HG02884 (cell line): ENCODE results near the gene HBG2.

ENCODE experiments used
- ATAC-seq: cut with Tn5 transposase; IDR thresholded peaks from one replicate; pipeline ENCODE4 v1.9.1; 2021; ENCODE audit warnings: mild to moderate bottlenecking, moderate library complexity; ENCODE audit not compliant: unreplicated experiment

The HBG2 gene

DNA sequence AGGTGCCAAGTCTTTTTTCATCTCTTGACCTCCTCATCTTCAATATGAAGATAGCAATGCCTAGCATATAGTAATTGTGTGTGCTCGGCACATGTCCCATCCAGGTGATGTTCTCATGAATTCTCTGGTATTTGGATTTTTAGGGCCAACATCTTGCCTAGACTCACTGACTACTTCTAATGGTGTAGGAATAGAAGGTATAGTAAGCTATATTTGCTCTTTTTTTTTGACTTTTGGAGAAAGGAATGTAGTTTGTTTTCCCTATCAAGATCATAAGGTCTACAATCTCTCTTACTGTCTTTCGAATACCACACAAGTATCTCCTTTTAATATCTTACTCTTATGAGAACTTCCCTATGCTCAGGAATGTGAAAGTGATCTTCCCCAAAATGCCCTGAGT is 23.5 kb downstream of the HBG2 start:
- no peak for ATAC-seq

DNA sequence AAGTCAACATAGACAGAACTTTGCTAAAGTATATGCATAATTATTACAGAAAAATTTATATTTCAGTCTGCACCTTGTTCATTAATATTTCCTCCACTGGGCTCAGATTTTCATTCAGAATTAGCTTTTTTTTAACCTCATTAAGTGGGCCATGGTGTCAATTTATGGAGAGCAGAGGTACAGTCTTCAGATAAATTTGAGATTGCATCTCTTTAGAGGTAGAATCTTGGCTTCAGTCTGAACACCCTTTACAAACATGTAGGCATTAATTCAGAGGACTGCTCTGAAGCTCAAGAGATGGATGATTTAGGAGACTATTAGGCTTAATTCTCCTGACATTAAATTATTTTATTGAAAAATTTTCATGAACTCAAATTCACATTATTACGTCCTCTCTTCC is 24.3 kb downstream of the HBG2 start:
- no peak for ATAC-seq

DNA sequence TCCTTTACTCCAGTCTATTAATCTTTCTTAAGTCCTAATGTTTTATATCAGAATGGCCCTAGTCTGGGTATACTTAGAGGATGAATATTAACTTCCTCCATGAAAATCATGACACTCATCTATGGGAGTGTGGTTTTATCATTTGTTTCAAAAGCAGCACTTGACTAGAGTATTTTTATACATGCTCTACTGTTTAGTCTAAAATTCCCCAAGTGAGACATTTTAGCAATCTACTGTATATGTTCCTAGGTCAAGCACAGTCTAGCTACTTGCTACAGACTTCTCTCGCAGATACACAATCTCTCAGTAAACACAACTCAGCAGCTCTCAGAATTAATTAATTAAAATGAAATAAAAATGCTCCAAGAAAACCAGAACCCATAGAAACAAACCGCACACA is 24.8 kb downstream of the HBG2 start:
- ATAC-seq = no peak

GRCh38 chr11:5229356-5229755 is 25.2 kb downstream of the HBG2 start:
- ATAC-seq = no peak

DNA sequence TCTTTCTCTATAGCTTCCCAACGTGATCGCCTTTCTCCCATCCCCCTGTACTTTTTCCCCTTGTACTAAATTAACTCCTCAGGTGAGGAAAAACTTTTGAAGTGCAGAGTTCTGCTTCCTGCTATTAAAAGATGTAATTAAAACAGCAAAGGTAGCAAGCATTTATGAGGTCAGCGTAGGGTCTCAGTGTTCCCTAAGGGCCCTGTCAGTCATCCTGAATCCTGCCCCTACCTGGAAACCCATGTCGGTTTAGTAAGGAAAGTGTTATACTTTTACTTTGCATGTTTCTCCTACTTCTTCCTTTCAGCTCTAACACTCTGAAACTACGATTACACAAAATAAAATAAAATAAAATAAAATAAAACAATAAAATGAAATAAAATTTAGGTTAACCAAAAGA is 26.5 kb downstream of the HBG2 start:
- no peak for ATAC-seq

DNA sequence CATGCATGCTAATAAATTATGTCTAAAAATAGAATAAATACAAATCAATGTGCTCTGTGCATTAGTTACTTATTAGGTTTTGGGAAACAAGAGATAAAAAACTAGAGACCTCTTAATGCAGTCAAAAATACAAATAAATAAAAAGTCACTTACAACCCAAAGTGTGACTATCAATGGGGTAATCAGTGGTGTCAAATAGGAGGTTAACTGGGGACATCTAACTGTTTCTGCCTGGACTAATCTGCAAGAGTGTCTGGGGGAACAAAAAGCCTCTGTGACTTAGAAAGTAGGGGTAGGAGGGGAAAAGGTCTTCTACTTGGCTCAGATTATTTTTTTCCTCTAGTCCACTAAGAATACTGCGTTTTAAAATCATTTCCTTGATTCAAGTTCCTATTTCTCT is 26.9 kb downstream of the HBG2 start:
- no peak for ATAC-seq

- ATAC-seq = no peak
Measured at GRCh38 chr11:5226732-5227310, 27.8 kb downstream of the HBG2 start, which contains the start of gene HBB. TSS of gene HBB (minus strand) at chr11:5227071. CDS start at chr11:5227021, 50 bp downstream.

DNA sequence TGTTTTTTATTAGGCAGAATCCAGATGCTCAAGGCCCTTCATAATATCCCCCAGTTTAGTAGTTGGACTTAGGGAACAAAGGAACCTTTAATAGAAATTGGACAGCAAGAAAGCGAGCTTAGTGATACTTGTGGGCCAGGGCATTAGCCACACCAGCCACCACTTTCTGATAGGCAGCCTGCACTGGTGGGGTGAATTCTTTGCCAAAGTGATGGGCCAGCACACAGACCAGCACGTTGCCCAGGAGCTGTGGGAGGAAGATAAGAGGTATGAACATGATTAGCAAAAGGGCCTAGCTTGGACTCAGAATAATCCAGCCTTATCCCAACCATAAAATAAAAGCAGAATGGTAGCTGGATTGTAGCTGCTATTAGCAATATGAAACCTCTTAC is 29.1 kb downstream of the HBG2 start:
- ATAC-seq = no peak

DNA sequence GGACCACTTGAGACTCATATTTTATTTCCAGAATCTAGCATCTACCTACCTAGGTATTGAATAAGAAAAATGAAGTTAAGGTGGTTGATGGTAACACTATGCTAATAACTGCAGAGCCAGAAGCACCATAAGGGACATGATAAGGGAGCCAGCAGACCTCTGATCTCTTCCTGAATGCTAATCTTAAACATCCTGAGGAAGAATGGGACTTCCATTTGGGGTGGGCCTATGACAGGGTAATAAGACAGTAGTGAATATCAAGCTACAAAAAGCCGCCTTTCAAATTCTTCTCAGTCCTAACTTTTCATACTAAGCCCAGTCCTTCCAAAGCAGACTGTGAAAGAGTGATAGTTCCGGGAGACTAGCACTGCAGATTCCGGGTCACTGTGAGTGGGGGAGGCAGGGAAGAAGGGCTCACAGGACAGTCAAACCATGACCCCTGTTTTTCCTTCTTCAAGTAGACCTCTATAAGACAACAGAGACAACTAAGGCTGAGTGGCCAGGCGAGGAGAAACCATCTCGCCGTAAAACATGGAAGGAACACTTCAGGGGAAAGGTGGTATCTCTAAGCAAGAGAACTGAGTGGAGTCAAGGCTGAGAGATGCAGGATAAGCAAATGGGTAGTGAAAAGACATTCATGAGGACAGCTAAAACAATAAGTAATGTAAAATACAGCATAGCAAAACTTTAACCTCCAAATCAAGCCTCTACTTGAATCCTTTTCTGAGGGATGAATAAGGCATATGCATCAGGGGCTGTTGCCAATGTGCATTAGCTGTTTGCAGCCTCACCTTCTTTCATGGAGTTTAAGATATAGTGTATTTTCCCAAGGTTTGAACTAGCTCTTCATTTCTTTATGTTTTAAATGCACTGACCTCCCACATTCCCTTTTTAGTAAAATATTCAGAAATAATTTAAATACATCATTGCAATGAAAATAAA is 29.8 kb downstream of the HBG2 start:
- no peak for ATAC-seq

GRCh38 chr11:5223686-5224085 is 30.9 kb downstream of the HBG2 start:
- no peak for ATAC-seq

DNA sequence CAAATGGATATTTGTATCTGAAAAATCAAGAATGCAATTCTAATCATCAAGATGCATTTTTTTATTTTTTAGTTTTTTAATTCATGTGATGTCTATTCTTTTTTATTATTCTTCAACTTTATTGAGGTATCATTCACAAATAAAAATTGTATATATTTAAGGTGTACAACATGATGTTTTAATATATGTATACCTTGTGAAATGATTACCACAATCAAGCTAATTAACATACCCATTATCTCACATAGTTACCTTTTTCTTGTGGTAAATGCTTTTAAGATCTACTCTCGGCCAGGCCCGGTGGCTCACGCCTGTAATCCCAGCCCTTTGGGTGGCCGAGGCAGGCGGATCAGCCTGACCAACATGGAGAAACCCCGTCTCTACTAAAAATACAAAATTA is 31.4 kb downstream of the HBG2 start:
- no peak for ATAC-seq

DNA sequence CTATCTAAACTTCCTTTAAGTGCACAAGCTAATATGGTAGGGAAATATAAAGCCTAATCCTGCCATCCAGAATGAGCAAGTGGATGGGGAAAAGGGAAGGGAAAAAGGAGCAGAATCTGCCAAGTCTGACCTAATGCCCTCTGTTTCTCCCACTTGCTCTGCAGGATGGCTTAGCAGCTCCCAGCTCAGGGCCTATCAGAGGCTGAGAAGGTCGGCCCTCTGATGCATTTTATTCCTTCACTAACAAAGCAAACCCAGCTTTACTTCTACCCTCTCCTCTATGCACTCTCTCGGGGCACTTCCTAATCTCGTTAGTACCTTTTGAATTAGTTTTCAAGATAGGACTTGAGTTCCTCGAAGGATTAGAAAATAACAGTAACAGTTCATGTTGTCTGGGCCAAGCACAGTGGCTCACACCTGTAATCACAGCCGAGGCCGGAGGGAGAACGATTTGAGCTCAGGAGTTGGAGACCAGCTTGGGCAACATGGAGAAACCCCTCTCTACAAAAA is 44.1 kb downstream of the HBG2 start:
- ATAC-seq = no peak

GRCh38 chr11:5204787-5205186 is 49.8 kb downstream of the HBG2 start:
- peak; percentile 87 for ATAC-seq

- no peak for ATAC-seq
Measured at GRCh38 chr11:5203366-5203765, 51.2 kb downstream of the HBG2 start.
